Measurements from ENCODE around the gene SNAPC1.
A peak's percentile ranks its signal among the peaks of the same experiment; 100 is the strongest.

SNAPC1 gene

DNA sequence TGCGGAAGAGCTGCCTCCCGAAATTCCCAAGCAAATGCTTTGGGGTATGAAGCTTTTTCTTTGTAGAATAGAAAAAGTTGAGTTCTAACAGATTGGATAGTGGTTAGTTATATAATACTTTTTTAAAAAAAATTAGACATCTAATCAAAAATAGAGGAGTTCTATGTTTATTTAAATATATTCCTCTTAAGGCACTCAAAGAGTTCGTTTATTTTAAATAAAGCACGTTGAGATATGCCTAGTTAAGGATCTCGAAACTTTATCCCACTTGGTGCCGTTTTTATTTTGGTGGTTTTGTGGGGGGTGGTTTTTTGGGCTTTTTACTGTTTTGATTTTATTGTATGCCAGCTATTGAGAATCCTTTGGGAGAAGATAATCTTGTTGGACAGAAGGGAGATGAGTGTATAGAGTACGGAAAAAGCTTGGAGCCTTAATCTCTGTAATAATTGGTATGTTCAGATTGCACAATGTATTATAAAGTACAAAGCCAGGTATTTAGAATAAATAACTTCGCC is 10.7 kb upstream of the SNAPC1 start:
- H3K4me3 ChIP-seq (ENCODE audit: low read depth, low read length, poor library complexity, severe bottlenecking), result peak overlapping the region; percentile 62
- peak overlapping the region; percentile 43 for H3K27ac ChIP-seq (ENCODE audit: low read depth, low read length, poor library complexity, severe bottlenecking)
- no peaks in the 10 kb centered on the region for H4K20me1 ChIP-seq (ENCODE audit: insufficient read depth, low read length)
- H3K4me1 ChIP-seq (ENCODE audit: insufficient read depth, low read length, severe bottlenecking), result peaks cover 65% of the 10 kb centered on the region
- H3K9me2 ChIP-seq (ENCODE audit: low read depth, low read length), result no peaks in the 10 kb centered on the region
- H3K27me3 ChIP-seq (ENCODE audit: insufficient read depth, low read length), result no peaks in the 10 kb centered on the region
- H3F3A ChIP-seq (ENCODE audit: insufficient read depth, low read length), result no peaks in the 10 kb centered on the region
- peaks cover 29% of the 10 kb centered on the region for H3K36me3 ChIP-seq (ENCODE audit: insufficient read depth, low read length)
- peak overlapping the region; percentile 75 for H3K4me2 ChIP-seq (ENCODE audit: low read length)
- H2AFZ ChIP-seq (ENCODE audit: low read length), result no peak overlapping the region
- H3K9ac ChIP-seq (ENCODE audit: low read length), result peak overlapping the region; percentile 63; the same call in 1 of the 2 replicates
- H3K9me3 ChIP-seq (ENCODE audit: low read length), result no peaks in the 10 kb centered on the region
- TF ChIP-seq, protein P1, sequence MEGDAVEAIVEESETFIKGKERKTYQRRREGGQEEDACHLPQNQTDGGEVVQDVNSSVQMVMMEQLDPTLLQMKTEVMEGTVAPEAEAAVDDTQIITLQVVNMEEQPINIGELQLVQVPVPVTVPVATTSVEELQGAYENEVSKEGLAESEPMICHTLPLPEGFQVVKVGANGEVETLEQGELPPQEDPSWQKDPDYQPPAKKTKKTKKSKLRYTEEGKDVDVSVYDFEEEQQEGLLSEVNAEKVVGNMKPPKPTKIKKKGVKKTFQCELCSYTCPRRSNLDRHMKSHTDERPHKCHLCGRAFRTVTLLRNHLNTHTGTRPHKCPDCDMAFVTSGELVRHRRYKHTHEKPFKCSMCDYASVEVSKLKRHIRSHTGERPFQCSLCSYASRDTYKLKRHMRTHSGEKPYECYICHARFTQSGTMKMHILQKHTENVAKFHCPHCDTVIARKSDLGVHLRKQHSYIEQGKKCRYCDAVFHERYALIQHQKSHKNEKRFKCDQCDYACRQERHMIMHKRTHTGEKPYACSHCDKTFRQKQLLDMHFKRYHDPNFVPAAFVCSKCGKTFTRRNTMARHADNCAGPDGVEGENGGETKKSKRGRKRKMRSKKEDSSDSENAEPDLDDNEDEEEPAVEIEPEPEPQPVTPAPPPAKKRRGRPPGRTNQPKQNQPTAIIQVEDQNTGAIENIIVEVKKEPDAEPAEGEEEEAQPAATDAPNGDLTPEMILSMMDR (IDR thresholded peaks at IDR 0.05; ENCODE audit: low read length), result no peak
- TF ChIP-seq EZH2 (IDR thresholded peaks at IDR 0.05; ENCODE audit: borderline replicate concordance, low read length), result no peak
- peaks cover 19% of the 10 kb centered on the region; the same call in 1 of the 2 replicates for H3K79me2 ChIP-seq (ENCODE audit: insufficient read depth, low read length)

- peak overlapping the region; percentile 29 for H3K27ac ChIP-seq (ENCODE audit: low read depth, low read length, poor library complexity, severe bottlenecking)
- no peaks in the 10 kb centered on the region for H3F3A ChIP-seq (ENCODE audit: insufficient read depth, low read length)
- H3K4me1 ChIP-seq (ENCODE audit: insufficient read depth, low read length, severe bottlenecking), result peaks cover 54% of the 10 kb centered on the region
- no peak overlapping the region for H3K9ac ChIP-seq (ENCODE audit: low read length)
- H3K36me3 ChIP-seq (ENCODE audit: insufficient read depth, low read length), result peaks cover 18% of the 10 kb centered on the region
- no peaks in the 10 kb centered on the region for H3K27me3 ChIP-seq (ENCODE audit: insufficient read depth, low read length)
- H3K79me2 ChIP-seq (ENCODE audit: insufficient read depth, low read length), result peaks cover 15% of the 10 kb centered on the region; the same call in 1 of the 2 replicates
- no peak overlapping the region for H3K4me3 ChIP-seq (ENCODE audit: low read depth, low read length, poor library complexity, severe bottlenecking)
- H3K9me3 ChIP-seq (ENCODE audit: low read length), result no peaks in the 10 kb centered on the region
- no peak overlapping the region for H2AFZ ChIP-seq (ENCODE audit: low read length)
- H3K4me2 ChIP-seq (ENCODE audit: low read length), result no peak overlapping the region
- no peaks in the 10 kb centered on the region for H4K20me1 ChIP-seq (ENCODE audit: insufficient read depth, low read length)
- TF ChIP-seq, protein P1 (IDR thresholded peaks at IDR 0.05; ENCODE audit: low read length), result no peak
- TF ChIP-seq EZH2 (IDR thresholded peaks at IDR 0.05; ENCODE audit: borderline replicate concordance, low read length), result no peak
- no peaks in the 10 kb centered on the region for H3K9me2 ChIP-seq (ENCODE audit: low read depth, low read length)
Observed at GRCh38 chr14:61752626-61753025, 9.6 kb upstream of the SNAPC1 start.

- Histone ChIP-seq H3K27me3 (ENCODE audit: insufficient read depth, low read length) (no peaks in the 10 kb centered on the region), H3K4me1 (ENCODE audit: insufficient read depth, low read length, severe bottlenecking) (peaks cover 44% of the 10 kb centered on the region), H3K36me3 (ENCODE audit: insufficient read depth, low read length) (peaks cover 8% of the 10 kb centered on the region; the same call in 1 of the 2 replicates), H4K20me1 (ENCODE audit: insufficient read depth, low read length) (no peaks in the 10 kb centered on the region), H3K79me2 (ENCODE audit: insufficient read depth, low read length) (peaks cover 5% of the 10 kb centered on the region; the same call in 1 of the 2 replicates), H3F3A (ENCODE audit: insufficient read depth, low read length) (no peaks in the 10 kb centered on the region), H3K4me2 (ENCODE audit: low read length) (no peak overlapping the region), H3K27ac (ENCODE audit: low read depth, low read length, poor library complexity, severe bottlenecking) (no peak overlapping the region), H3K9me3 (ENCODE audit: low read length) (no peaks in the 10 kb centered on the region), H2AFZ (ENCODE audit: low read length) (no peak overlapping the region), H3K9ac (ENCODE audit: low read length) (no peak overlapping the region), H3K9me2 (ENCODE audit: low read depth, low read length) (no peaks in the 10 kb centered on the region), H3K4me3 (ENCODE audit: low read depth, low read length, poor library complexity, severe bottlenecking) (no peak overlapping the region)
- TF ChIP-seq EZH2 (IDR thresholded peaks at IDR 0.05; ENCODE audit: borderline replicate concordance, low read length), result no peak
- TF ChIP-seq, protein P1 (IDR thresholded peaks at IDR 0.05; ENCODE audit: low read length), result no peak
Observed at GRCh38 chr14:61753631-61754030, 8.6 kb upstream of the SNAPC1 start.

Data from OCI-LY1 (cell line).